Activated CD8-positive, alpha-beta memory T cell treated with anti-CD3 and anti-CD28 coated beads for 4 hours (primary cell): Measurements from ENCODE around the gene UBXN10.

Source experiments
- DNase-seq, 2 donors: peaks; one replicate each; pipeline ENCODE4 v3.0.0-alpha.2; 2020; ENCODE audit warnings: low read depth in 2 of 2

UBXN10 gene

DNA sequence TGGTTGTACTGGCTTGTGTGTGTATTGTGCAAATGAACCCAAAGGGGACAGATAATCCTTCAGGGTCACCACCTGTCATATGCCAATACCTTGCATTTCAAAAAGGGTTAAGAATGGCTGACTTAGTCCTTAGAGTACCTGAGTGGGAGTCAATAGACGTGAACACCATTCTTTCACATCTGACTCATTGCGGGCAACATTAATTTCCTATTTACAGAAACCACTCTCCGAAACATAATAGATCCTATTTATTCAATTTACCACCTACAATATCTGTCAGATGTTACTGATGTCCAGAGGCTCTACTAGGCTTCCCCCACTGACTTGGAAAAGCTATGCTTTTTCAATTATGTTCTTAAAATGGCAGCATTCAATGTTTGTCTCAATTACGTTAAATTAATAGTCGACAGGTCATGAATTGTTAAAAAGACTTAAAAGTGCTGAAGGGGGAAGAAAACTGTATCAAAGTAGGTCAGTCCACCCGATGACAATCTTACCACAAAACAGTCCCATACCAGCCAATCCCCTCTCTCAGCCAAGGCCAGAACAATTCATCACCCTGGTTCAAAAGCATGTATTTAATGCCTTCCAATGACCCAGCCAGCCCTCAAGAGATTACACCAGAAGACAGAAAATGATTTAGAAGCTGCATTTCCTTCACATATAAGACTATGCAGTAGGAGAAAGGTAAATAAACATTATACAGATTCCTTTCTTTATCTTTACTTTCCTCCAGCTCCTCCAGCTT lies 49.1 kb downstream of the UBXN10 start:
- no peak for DNase-seq

DNA sequence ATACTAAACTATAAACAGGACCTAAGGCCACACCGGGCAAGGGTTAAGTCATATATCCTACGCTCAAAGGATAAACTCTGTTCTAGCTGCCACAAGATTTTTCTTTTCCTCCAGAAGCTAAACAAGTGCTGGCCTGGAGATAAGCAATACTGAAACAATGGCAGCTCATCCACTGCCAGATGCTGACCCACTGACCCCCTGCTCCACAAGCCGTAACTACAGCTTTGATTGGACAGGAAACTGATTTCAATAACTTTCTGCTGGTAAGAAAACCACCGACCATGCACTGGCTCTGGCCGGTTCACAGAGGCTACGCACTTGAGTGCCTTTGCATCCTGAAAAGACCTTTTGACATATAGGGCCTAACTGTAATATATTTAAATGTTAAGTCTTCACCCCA lies 51.8 kb downstream of the UBXN10 start:
- no peak for DNase-seq

- no peak for DNase-seq
Measured at GRCh38 chr1:20240012-20240411, 54.1 kb downstream of the UBXN10 start.

- no peak for DNase-seq
Measured at GRCh38 chr1:20242890-20243479, 57.1 kb downstream of the UBXN10 start.
